NCI-H1694 (cell line): ENCODE results near the gene RAB11A.
"Not testable (repeated sequence)": the region's sequence is repeated elsewhere in the genome, so short reads cannot be mapped to it uniquely, and the experiment has no call there.

ENCODE experiments used
- DNase-seq: peaks from one replicate; lab custom pipeline; 2025; lab: John Stamatoyannopoulos, UW

The RAB11A gene

DNA sequence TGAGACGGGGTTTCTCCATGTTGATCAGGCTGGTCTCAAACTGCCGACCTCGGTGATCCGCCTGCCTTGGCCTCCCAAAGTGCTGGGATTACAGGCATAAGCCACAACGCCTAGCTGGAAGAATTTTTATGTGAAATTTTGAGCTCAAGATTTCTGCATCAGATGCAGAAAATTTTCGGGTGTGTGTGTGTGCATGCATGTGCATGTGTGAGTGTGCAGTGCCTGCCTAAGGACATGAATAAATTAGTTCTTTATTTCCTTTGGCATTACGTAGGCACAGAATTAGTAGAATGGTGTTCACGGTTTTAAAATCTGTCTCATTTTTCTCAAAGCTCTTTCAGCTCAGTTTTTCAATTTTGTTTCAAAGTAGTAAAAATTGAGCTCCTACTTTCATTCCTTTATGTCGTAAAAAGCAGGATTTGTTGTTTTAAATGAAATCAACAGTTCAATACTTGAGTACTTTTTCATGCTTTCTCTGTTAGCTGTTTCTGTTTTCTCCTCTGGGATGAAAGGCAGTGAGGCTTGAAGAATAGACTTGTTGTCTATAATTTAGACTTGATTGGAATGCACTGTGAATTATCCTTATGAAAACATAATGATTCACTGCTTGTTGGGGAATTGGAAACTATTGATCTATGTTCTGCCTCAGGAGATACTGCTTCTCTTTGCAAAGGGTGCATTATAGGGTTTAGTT, 23.3 kb upstream of the RAB11A start:
- DNase-seq: no peak

- DNase-seq: no peak
Observed at GRCh38 chr15:65847989-65848388, 21.3 kb upstream of the RAB11A start.

GRCh38 chr15:65851981-65852380, 17.3 kb upstream of the RAB11A start:
- no peak for DNase-seq

DNA sequence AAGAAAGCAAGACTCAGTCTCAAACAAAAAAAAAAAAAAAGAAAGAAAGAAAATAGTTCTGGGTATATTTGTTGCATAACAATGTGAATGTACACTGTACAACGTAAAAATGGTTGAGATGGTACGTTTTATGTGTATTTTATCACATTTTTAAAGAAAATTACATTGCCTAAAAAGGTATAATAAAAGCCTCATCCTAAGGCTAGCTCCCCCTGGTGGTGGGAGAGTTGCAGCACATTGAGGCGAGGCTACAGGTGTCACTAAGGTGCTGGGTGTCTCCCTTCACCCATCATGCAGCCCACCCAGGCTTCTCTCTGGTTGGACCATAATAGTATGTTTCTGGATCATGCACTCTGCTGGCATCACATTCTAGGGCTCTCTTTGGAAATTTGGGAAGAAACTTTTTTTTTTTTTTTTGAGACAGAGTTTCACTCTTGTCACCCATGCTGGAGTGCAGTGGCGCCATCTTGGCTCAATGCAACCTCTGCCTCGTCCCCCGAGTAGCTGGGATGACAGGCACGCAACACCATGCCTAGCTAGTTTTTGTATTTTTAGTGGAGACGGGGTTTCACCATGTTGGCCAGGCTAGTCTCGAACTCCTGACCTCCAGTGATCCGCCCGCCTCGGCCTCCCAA, 12.4 kb upstream of the RAB11A start:
- DNase-seq: peak; percentile 49

- no peak for DNase-seq
Observed at GRCh38 chr15:65857718-65858402, 11.4 kb upstream of the RAB11A start.

GRCh38 chr15:65862682-65863081, 6.6 kb upstream of the RAB11A start:
- peak; percentile 60 for DNase-seq

DNA sequence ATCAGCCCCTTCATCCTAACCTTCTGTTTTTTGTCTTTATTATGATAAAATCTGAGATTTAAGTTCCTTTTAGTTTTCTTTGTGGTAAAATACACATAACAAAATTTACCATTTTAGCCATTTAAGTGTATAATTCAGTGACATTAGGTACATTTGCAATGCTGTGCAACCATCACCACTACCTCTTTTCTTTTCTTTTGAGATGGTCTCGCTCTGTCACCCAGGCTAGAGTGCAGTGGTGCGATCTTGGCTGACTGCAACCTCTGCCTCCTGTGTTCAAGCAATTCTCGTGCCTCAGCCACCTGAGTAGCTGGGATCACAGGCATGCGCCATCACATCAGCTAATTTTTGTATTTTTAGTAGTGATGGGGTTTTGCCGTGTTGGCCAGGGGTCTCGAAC, 6.2 kb upstream of the RAB11A start:
- DNase-seq: no peak

GRCh38 chr15:65867244-65867643, 2.0 kb upstream of the RAB11A start:
- no peak for DNase-seq

DNA sequence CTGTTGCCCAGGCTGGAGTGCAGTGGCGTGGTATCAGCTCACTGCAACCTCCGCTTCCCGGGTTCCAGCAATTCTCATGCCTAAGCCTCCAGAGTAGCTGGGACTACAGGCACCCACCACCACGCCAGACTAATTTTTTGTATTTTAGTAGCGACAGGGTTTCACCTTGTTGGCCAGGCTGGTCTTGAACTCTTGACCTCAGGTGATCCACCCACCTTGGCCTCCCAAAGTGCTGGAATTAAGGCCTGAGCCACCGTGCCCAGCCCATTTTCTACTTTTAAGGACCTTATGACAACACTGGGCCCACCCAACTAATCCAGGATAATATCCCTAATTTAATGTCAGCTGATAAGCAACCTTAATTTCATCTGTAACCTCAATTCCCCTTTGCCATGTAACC, 1.4 kb upstream of the RAB11A start:
- DNase-seq: not testable (repeated sequence)

GRCh38 chr15:65868546-65869125, 655 bp upstream of the RAB11A start:
- DNase-seq: no peak

- no peak for DNase-seq
Observed at GRCh38 chr15:65869954-65870871, 922 bp downstream of the RAB11A start.

DNA sequence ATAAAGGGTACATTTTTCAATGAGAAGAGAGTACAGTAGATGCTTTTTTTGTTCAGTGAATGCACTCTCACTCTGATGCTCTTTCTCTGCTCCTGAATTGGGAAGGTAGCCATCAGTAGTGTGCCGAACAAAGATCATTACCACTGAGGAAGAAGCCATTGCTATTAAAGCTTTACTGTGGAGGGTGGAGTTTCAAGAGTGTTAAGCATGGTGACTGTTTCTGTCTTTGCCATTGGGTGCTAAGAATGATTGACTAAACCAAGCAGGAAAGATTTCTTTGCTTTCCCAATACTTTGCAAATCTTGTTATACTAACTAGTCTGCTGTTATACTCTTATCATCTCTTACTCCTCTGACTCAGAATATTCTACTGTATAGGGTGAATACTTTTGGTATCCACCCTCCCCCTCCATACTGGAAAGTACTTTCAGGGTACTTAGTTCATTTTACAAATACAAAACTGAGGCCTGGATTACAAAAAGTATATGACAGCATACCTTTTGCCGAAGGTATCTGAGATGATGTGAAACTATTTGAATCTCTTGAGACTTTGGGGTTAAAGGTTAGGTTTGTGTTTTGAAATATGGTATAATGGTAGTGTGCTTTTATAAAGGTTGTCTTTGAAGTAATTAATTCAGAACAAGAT, 1.7 kb downstream of the RAB11A start:
- DNase-seq: no peak

DNA sequence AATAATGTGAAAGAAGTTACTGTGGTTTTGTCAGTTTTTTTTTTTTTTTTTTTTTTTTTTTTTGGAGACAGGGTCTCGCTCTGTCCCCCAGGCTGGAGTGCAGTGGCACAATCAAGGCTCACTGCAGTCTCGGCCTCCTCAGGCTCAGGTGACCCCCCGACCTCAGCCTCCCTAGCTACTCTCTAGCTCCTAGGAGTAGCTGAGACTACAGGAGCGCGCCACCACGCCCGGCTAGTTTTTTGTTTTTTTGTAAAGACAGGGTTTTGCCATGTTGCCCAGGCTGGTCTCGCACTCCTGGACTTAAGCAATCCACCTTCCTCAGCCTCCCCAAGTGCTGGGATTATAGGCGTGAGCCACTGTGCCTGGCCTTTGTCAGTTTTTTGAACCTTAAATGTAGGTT, 2.6 kb downstream of the RAB11A start:
- not testable (repeated sequence) for DNase-seq

GRCh38 chr15:65872596-65872995, 3.3 kb downstream of the RAB11A start:
- not testable (repeated sequence) for DNase-seq

DNA sequence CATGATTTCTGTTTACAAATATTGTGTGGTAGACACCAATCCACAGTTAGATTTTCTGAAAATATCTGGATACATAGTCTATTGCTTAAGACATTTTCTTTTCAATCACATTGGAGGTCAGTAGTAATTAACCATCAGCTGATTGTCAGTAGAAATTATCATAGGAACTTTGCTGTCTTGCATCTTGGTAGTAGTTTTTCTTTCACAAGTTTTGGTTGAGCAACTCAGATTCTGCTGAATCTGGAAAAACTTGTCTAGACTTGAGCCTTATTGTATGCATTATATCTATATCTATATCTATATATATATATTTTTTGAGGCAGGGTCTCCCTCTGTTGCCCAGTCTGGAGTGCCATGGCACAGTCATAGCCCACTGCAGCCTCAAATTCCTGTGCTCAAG, 4.0 kb downstream of the RAB11A start:
- no peak for DNase-seq

DNA sequence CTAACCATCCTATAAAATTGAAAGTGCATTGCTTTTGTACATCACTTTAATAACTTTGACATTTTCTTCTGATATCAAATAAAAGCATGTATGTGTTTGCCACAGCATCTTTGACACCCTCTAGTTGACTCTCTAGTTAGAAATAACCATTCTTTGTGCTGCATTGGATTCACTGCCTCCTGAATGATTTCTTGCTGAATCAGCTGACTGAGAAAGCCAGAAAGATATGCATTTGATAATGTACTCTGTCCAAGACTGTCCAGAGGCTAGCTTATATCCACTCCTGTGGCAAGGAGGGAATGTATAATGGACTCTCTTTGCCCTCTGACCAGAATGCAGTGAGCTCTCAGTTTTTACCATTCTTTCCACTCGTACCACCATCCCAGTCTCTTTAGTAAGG, 6.2 kb downstream of the RAB11A start:
- DNase-seq: no peak

GRCh38 chr15:65877749-65878148, 8.5 kb downstream of the RAB11A start:
- no peak for DNase-seq

GRCh38 chr15:65881766-65882434, 12.6 kb downstream of the RAB11A start:
- DNase-seq: no peak

- DNase-seq: no peak
Observed at GRCh38 chr15:65883571-65883970, 14.3 kb downstream of the RAB11A start.

- DNase-seq: no peak
Observed at GRCh38 chr15:65884511-65884910, 15.2 kb downstream of the RAB11A start.
